Suppressor macrophage treated with lipopolysaccharide for 1 hour (primary cell): ENCODE data around the gene THUMPD2.

Experiments
- DNase-seq, 3 donors: peaks; one replicate each; pipeline ENCODE4 v3.0.0-alpha.2; 2020 to 2022

THUMPD2 gene

DNA sequence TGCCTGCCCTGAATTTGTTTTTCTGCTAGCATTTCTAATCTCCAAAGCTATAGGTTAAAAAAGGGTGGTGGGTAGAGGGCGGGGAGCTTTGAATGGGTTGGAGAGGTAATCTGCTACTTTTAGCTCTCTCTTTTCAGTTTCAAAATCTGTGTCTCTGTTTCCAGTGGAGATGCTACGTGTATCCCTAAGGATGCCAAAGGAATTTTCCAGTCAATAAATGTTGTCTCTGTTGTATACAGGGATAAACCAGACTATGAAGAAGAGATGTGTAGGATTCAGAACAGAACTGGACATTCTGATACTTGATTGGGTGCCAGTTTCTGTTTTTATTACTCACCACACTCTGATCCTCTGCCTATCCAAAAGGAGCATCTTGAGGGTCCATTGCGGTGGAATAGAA is 63.2 kb downstream of the THUMPD2 start:
- no peak for DNase-seq

GRCh38 chr2:39715095-39715494 is 64.0 kb downstream of the THUMPD2 start:
- no peak for DNase-seq

DNA sequence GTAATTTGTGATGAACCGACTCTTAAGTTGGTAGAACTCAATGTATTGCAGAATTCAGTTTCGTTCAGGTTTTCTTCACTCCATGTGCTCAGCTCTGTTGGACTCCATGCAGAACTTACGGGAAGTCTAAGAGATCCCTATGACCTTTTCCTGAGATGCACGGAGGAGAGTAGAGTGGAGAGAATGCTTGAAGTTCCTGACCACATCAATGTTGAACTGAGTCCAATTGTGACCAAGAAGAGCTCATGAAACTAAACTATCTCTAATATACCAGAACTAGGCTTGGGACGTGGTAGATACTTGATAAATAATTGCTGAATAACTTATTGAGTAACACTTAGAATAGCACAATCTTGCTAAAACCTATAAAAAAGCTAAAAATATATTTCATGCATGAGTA is 66.1 kb downstream of the THUMPD2 start:
- no peak for DNase-seq

DNA sequence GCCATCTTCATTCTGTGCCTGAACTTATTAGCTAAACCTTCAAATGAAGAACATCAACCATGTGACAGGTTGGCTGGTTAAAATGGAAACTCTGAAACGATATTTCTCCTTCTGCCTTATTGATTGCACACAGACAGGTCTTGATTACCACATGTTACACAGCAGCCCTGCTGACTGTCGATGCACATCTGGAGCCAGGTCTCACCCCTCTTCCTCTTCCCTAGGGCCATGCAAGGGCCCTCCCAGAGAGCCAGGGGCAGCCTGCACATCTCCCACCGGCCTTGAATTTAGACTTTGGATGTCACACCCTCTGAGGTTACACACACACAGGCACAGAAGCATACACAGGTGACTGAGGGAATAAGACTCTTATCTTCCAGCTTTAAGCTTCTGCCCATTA is 68.3 kb downstream of the THUMPD2 start:
- no peak for DNase-seq

- DNase-seq = no peak
These were observed 71.1 kb downstream of the THUMPD2 start for GRCh38 chr2:39708003-39708402.

GRCh38 chr2:39706945-39707344 is 72.1 kb downstream of the THUMPD2 start:
- no peak for DNase-seq

- DNase-seq = no peak
These were observed 72.7 kb downstream of the THUMPD2 start for GRCh38 chr2:39706312-39706711.

DNA sequence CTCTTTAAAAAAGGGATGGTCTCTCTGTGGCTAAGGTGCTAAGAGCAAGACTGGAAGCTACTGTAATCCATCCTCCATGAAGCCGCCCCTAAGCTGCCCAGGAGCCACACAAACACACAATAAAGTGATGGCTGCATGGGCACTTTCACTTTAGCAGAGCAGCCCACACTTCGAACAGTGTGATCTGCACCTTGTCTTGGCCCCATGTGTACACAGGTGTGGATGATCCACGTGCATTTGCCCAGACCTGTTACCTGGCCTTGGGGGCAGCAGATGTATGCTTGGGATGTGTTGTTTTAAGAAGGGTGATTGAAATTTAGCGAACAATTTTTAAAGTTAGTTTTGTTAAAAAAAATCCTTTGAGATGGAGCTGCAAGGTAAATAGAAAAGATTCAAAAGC is 73.4 kb downstream of the THUMPD2 start:
- no peak for DNase-seq

- no peak for DNase-seq
These were observed 74.5 kb downstream of the THUMPD2 start for GRCh38 chr2:39704540-39704939.

DNA sequence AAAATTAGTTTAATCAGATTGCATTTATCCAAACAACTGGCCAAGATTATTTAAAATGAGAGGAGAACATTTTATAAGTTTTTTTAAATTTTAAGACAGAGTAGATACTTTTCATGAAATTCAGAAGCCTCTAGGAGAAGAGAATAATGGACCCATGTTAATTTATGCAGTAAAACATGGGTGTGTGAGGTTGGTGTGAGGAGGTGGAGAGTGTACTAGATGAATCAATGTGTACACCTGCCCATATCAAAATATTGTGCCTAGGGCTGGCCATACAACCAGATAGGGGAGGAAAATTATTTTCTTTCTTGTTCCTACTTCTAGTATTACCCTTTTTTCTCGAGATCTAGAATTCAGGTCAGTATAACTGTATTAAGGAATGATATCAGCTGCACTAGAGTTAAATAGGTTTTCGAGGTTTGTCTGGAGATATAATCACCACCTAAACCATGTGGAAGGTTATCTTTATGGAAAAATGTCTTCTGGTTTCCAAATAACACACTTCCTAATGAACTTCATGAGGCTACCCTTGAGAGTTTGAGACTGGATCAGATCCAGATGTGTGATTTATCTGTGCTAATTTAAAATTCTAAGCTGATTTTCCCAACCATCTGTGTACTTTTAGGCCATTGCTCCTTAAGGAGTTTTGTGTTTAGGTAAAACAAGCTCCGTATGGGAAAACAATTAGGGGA is 75.7 kb downstream of the THUMPD2 start:
- DNase-seq = no peak

GRCh38 chr2:39701137-39701536 is 77.9 kb downstream of the THUMPD2 start:
- no peak for DNase-seq

- no peak for DNase-seq
These were observed 81.6 kb downstream of the THUMPD2 start for GRCh38 chr2:39697454-39697853.

DNA sequence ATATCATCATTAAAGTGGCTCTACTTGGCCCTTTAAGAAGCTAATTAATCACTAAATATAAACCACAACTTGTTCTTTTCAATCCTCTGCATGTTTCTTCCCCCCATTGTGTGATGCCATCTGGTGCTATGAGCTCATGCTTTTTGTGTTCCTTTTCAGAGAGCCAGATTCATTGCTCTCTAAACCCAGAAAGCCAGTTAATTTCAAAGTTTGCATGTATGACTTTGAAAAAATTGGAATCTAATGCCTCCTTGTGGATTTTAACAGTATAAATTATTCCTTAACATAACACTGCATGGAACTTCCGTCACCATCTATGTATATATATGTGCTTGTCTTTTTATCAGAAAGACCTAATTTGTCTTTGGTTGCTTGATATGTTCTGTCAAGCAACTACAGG is 82.2 kb downstream of the THUMPD2 start:
- peak; percentile 20 to 58 (median 53) for DNase-seq

DNA sequence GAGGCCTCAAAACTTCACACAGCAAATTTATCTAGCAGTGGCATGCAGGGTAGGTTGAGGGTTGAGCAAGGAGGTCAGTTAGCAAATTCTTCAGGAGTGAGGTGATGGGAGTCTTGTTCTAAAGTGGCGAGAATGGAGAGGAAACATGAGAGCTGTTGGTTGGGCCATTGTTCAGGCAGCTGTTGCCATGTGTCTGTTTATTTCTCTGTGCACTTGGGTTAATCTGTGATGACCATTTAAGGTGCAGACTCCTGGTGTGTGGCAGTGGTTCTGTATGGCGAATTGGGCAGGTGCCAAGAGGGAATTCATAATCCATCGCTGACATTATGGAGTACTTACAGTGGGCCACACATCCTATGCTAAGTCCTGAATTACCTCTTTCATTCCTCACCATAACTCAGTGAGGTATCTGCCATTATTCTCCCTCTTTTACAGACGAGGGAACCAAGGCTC is 82.9 kb downstream of the THUMPD2 start:
- DNase-seq = no peak

- DNase-seq = no peak
These were observed 85.8 kb downstream of the THUMPD2 start for GRCh38 chr2:39693245-39693644.

DNA sequence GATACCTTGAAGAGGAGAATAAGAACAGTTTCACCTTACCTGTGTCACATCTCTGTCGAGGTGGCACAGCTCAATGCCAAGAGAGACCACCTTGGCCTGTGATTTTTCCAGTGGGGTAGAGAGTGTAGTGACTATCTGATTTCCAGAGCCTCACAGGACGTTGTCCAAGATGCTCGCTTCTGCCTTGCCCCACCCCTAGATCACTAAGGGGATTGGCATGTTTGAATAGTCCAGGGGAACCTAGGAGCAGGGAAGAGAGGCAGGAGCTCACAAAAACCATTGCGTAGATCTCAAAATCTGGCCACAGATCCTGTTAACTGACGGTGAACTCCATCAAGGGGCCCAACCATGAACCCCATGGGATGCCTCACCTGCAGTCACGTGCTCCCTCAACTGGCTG is 89.2 kb downstream of the THUMPD2 start:
- no peak for DNase-seq

DNA sequence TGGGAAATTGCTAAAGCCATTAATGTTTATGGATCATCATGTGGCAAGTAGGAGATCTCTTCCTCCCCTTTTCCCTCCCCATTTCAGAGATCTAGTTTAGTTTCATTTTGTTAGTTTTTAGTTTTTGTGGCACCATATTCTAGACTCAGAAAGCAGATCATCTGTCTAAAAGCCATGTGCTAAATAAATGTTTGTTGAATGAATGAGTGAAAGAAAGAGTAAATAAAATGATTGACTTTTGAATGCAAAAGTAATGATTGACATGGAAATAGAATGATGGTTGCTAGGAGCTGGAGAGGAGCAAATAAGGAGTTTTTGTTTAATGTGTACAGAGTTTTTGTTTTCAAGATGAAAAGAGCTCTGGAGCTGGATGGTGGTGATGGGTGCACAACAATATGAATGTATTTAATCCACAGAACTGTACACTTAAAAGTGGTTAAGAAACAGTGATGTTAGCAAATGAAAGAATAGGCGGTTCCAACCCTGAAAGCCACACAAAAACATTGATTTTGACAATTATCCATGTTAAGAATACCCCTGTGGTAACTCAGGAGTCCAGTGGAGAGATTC is 89.7 kb downstream of the THUMPD2 start:
- no peak for DNase-seq

- peak in 1 of 3 donors; percentile 1 for DNase-seq
These were observed 90.9 kb downstream of the THUMPD2 start for GRCh38 chr2:39688181-39688580.

- no peak for DNase-seq
These were observed 92.6 kb downstream of the THUMPD2 start for GRCh38 chr2:39686456-39686855.
